Ovary (tissue), 9 donors: ENCODE measurements around the gene ITGAE. TPM values are rescaled to one million over a fixed set of nuclear protein-coding genes. Genes with fewer than 3 reads are reported as not detected.

Experiments
- DNase-seq, 5 donors: peaks; one replicate each; pipeline ENCODE4 v3.0.0-alpha.2; 2019 to 2020
- H3K27ac ChIP-seq, 2 donors: fragments of 200-600 bp; one replicate each; pipeline versions ENCODE4 v1.5.1 to v1.8.0; 2019 to 2022
- H3K27me3 ChIP-seq: fragments of 200-600 bp; one replicate; pipeline ENCODE4 v1.8.0; 2022
- H3K36me3 ChIP-seq: fragments of 200-600 bp; sonication (generic); one replicate; pipeline ENCODE4 v1.5.1; 2019
- H3K4me1 ChIP-seq: one replicate; pipeline ENCODE4 v1.8.1; 2013; ENCODE audit warnings: mild to moderate bottlenecking, moderate library complexity; ENCODE audit not compliant: insufficient read depth
- H3K4me3 ChIP-seq: fragments of 200-600 bp; sonication (generic); one replicate; pipeline ENCODE4 v1.5.1; 2017
- H3K9me3 ChIP-seq, 2 donors: fragments of 200-600 bp in 1 of 2; sonication (generic) in 1 of 2; one replicate each; pipeline versions ENCODE4 v1.5.1 to v1.8.1; 2013 to 2019; ENCODE audit warnings: mild to moderate bottlenecking in 1 of 2, moderate library complexity in 1 of 2
- EP300 ChIP-seq: sonication (generic); formaldehyde crosslinking; IDR thresholded peaks from one replicate; pipeline ENCODE4 v1.6.1; 2017; ENCODE audit warnings: antibody characterized with exemption
- POLR2A ChIP-seq: fragments of 450-650 bp; IDR thresholded peaks from one replicate; pipeline ENCODE4 v1.6.1; 2017; ENCODE audit warnings: antibody characterized with exemption, mild to moderate bottlenecking, moderate library complexity
- WGBS, 3 donors: extraction: QIAGEN DNeasy Blood & Tissue Kit in 1 of 3; methylation state at CpG; one replicate each; pipeline versions ENCODE4 v1.1.5 to v1.1.7; 2013 to 2017; 5-methylcytosine and 5-hydroxymethylcytosine counted together
- intact Hi-C, 4 donors: fragments of 100-400 bp; cut with DNase I; formaldehyde crosslinking; loops; one replicate each; pipeline versions ENCODE4 v1.11.0 to v1.15.1; 2022 to 2023
- polyA plus RNA-seq, 2 donors: library from polyadenylated mRNA; stranded (reverse); fragments of 200-250 nt in 1 of 2; fragments of 350-450 nt in 1 of 2; fragmentation: Illumina TruSeq in 1 of 2; extraction: RNeasy Lipid Tissue Mini Kit (QIAGEN cat#74804) in 1 of 2; gene quantifications; one replicate each; pipeline ENCODE4 v1.2.3, GENCODE V29; 2013 to 2014
- total RNA-seq, 7 donors: library from RNA; depleted of rRNA in 2 of 7; stranded (reverse); fragments of >200 nt in 2 of 7; fragmentation: NEBNext Ultra II Directional in 3 of 7; extraction: Animal tissue kit (Norgen Biotek cat#: 25700) in 3 of 7; gene quantifications; one replicate each; pipeline versions ENCODE4 v1.1.0 to v1.2.4, GENCODE V29; 2016 to 2023
- TF ChIP-seq, protein P1 (sequence below), 3 donors: fragments of 450-650 bp in 2 of 3; fragments of 200-600 bp in 1 of 3; IDR thresholded peaks; one replicate each; pipeline versions ENCODE4 v1.5.1 to v1.8.0; 2016 to 2022; ENCODE audit warnings: antibody characterized with exemption in 3 of 3, mild to moderate bottlenecking in 1 of 3
- donor health status: DM: no; HTN: no; CAD: no; lungs with moderate emphysema.
- donor health status: DM: no; HTN: no; CAD: no.
- donor health status: Bipolar disorder and iron deficiency.
- donor health status: DM: yes; HTN: yes; CAD: no.
- donor health status: DM: no; HTN: no; CAD: no.
- donor health status: DM: yes; HTN: yes; CAD: no.

Gene ITGAE
- total and polyA plus RNA-seq, 9 donors = 13.3 to 27.0 (median 17.2) TPM

- TF ChIP-seq, protein P1, sequence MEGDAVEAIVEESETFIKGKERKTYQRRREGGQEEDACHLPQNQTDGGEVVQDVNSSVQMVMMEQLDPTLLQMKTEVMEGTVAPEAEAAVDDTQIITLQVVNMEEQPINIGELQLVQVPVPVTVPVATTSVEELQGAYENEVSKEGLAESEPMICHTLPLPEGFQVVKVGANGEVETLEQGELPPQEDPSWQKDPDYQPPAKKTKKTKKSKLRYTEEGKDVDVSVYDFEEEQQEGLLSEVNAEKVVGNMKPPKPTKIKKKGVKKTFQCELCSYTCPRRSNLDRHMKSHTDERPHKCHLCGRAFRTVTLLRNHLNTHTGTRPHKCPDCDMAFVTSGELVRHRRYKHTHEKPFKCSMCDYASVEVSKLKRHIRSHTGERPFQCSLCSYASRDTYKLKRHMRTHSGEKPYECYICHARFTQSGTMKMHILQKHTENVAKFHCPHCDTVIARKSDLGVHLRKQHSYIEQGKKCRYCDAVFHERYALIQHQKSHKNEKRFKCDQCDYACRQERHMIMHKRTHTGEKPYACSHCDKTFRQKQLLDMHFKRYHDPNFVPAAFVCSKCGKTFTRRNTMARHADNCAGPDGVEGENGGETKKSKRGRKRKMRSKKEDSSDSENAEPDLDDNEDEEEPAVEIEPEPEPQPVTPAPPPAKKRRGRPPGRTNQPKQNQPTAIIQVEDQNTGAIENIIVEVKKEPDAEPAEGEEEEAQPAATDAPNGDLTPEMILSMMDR (IDR thresholded peaks at IDR 0.05) = no peak
- TF ChIP-seq POLR2A = no peak
- TF ChIP-seq EP300 = no peak
- Histone ChIP-seq H3K27ac (no peak overlapping the region), H3K27me3 (no peaks in the 10 kb centered on the region), H3K9me3 (no peaks in the 10 kb centered on the region), H3K36me3 (no peaks in the 10 kb centered on the region), H3K4me3 (no peak overlapping the region), H3K4me1 (no peaks in the 10 kb centered on the region)
- no peak for DNase-seq
- 84 to 92% (median 87%) methylated on average over 8 of the region's 8 CpGs for WGBS, 3 donors
- intact Hi-C loops = loop anchor here in 1 of 4 donors (5.0 kb wide), 1 partner anchor 96 kb away; the partner anchor contains the start of gene NCBP3
These were observed 50.1 kb downstream of the ITGAE start for GRCh38 chr17:3750926-3751325.

GRCh38 chr17:3750296-3750695 is 50.7 kb downstream of the ITGAE start:
- no peak overlapping the region for H3K4me3 ChIP-seq
- no peaks in the 10 kb centered on the region for H3K27me3 ChIP-seq
- H3K9me3 ChIP-seq = no peaks in the 10 kb centered on the region
- TF ChIP-seq, protein P1 (IDR thresholded peaks at IDR 0.05) = no peak
- TF ChIP-seq EP300 (no peak), POLR2A (no peak)
- DNase-seq = no peak
- WGBS, 3 donors = 89 to 95% (median 93%) methylated on average over 17 of the region's 17 CpGs
- no peak overlapping the region for H3K27ac ChIP-seq
- no peaks in the 10 kb centered on the region for H3K36me3 ChIP-seq
- intact Hi-C loops = loop anchor here in 1 of 4 donors (5.0 kb wide), 1 partner anchor 97 kb away; the partner anchor contains the start of gene NCBP3
- H3K4me1 ChIP-seq = no peaks in the 10 kb centered on the region

GRCh38 chr17:3748576-3748975 is 52.4 kb downstream of the ITGAE start:
- no peaks in the 10 kb centered on the region for H3K4me1 ChIP-seq
- H3K27me3 ChIP-seq = no peaks in the 10 kb centered on the region
- H3K36me3 ChIP-seq = no peaks in the 10 kb centered on the region
- no peak overlapping the region for H3K27ac ChIP-seq
- WGBS, 3 donors = 78 to 90% (median 83%) methylated on average over 7 of the region's 7 CpGs
- H3K9me3 ChIP-seq = no peaks in the 10 kb centered on the region
- TF ChIP-seq POLR2A (no peak), EP300 (no peak)
- TF ChIP-seq, protein P1 (IDR thresholded peaks at IDR 0.05) = no peak
- intact Hi-C loops = no loop called here
- DNase-seq = no peak
- no peak overlapping the region for H3K4me3 ChIP-seq

DNA sequence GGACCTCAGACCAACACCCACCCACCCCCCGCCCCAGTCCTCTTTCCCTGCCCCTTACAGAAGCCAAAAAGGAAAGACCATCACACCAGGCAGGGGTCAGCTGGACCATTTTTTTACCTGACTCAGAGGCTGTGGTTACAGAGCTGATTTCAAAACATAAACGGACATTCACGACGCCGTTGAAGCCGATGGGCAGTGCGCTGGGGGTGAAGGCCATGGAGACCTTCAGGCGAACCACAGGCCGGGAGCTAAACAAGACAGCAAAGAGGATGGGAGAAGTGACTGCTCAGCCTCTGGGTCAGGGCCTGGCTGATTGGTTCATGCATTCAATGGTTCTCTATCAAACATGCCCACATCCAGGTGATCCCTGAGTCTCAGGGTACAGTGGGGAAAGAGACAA is 53.2 kb downstream of the ITGAE start:
- H3K36me3 ChIP-seq = no peaks in the 10 kb centered on the region
- H3K27ac ChIP-seq = no peak overlapping the region
- no peaks in the 10 kb centered on the region for H3K4me1 ChIP-seq
- 27 to 73% (median 40%) methylated on average over 9 of the region's 9 CpGs for WGBS, 3 donors
- intact Hi-C loops = no loop called here
- peak in 1 of 5 donors; percentile 49 for DNase-seq
- H3K4me3 ChIP-seq = no peak overlapping the region
- TF ChIP-seq, protein P1 (IDR thresholded peaks at IDR 0.05) = no peak
- TF ChIP-seq EP300 = no peak
- TF ChIP-seq POLR2A = no peak
- H3K9me3 ChIP-seq = no peaks in the 10 kb centered on the region
- no peaks in the 10 kb centered on the region for H3K27me3 ChIP-seq
